HL-60/S4 treated with retinoic acid at 250 ng/mL for 4 days and 3 days (cell line): ENCODE data around the gene NFKBIE.

Experiments
- in situ Hi-C: fragments of 300-500 bp; cut with MboI; formaldehyde crosslinking; loops from 2 replicates; pipeline ENCODE4 v1.7.0; 2022; ENCODE audit warnings: low sequenced_read_pairs

NFKBIE gene

GRCh38 chr6:44275271-44275748 is 10.0 kb upstream of the NFKBIE start:
- in situ Hi-C loops = no loop called here

DNA sequence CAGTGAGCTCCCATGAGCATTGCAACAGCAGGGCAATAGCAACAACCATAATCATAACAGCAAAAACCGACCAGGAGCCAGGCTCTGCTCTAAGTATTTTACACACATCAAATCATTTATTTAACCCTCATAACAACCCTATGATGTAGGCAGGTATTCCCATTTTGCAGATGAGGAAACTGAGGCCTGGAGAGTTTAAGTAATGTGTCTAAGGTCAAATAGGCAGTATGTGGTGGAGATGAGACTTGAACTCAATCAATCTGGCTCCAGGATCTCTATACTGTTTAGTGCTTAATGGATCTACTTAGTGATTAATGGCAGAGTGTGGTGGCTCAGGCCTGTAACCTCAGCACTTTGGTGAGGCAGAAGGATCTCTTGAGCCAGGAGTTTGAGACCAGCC is 8.3 kb upstream of the NFKBIE start:
- in situ Hi-C loops = no loop called here

DNA sequence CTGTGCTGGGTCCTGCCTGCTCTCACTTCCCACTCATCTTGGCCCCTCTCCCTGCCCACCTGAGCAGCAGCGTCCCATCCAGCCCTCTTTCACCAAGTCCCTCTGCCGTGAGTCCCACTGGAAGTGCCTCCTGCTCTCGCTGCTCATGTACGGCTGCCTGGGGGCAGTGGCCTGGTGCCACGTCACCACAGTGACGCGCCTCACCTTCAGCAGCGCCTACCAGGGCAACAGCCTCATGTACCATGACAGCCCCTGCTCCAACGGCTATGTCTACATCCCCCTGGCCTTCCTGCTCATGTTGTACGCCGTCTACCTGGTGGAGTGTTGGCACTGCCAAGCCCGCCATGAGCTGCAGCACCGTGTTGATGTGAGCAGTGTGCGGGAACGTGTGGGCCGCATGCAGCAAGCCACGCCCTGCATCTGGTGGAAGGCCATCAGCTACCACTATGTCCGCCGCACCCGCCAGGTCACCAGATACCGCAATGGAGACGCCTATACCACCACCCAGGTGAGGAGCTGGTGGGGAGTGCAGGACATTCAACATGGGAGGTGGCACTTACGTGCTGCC is 7.7 kb upstream of the NFKBIE start:
- in situ Hi-C loops = no loop called here

- in situ Hi-C loops = no loop called here
These were observed 7.2 kb upstream of the NFKBIE start for GRCh38 chr6:44272529-44272928.

DNA sequence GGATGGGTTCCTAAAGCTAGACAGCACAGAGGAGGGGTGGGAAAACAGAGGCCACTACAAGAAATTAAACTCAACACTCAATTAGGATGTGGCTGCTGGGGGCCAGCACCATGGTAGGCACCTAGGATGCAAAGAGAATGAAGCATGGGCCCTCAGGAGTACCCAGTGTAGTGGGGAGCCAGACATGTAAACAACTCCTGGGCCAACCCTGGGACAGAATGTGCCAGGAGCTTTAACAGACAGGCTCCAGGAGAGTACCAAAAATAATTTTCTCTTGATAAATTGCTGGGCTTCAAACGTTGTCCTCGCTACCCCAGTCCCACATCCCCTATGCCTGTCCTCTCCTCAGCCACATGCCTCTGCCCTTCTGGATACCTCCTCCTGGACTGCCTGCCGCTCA is 6.6 kb upstream of the NFKBIE start:
- in situ Hi-C loops = no loop called here

DNA sequence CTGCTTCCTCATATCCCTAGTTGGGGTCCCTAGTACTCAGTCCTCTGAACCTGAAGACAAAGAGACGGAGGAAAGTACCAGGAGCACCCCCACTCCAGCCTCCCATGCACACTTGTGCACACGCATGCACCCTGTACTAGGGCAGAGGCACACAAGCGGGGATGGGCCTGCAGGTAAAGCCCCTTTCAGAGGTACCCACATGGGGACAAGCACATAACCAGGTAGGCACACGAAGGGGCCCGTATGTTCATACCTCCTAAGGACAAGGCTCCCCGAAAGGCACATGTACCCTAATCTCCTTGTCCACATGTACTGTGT is 6.0 kb upstream of the NFKBIE start:
- in situ Hi-C loops = no loop called here

GRCh38 chr6:44270526-44271405 is 5.4 kb upstream of the NFKBIE start:
- in situ Hi-C loops = no loop called here

DNA sequence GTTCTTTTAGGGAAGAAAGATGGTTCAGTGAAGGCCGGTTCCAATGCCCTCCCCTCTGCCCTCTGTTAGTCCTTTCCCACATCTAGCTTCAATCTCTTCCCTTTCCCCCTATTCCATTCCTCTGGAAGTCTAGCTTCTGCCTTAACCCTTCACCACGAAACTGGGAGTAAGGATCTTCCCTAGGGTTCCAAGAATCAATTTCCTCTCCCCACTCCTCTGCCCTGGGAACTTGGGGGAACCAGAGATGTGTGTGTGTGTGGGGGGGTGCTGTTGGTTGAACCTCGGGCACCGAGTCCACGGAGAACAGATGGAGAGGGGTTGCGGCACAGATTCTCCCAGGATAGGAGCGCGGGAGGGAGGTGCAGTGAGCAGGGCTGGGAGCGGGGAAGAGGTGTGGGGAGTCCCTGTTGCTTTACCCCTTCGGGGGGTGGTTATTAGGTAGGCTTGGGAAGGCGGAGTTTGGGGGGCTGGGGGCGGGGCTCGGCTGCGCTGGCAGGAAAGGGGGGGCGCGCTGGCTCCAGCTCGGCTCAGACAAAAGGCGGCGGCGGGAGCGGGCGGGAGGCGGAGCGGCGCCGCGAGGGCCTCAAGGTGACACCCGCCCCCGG is 4.7 kb upstream of the NFKBIE start, which contains the start of gene TMEM151B:
TMEM151B (plus strand) TSS at position 530 of the 605 bp plus-strand sequence. CDS start 293 bp downstream, outside the sequence.
- in situ Hi-C loops = no loop called here

DNA sequence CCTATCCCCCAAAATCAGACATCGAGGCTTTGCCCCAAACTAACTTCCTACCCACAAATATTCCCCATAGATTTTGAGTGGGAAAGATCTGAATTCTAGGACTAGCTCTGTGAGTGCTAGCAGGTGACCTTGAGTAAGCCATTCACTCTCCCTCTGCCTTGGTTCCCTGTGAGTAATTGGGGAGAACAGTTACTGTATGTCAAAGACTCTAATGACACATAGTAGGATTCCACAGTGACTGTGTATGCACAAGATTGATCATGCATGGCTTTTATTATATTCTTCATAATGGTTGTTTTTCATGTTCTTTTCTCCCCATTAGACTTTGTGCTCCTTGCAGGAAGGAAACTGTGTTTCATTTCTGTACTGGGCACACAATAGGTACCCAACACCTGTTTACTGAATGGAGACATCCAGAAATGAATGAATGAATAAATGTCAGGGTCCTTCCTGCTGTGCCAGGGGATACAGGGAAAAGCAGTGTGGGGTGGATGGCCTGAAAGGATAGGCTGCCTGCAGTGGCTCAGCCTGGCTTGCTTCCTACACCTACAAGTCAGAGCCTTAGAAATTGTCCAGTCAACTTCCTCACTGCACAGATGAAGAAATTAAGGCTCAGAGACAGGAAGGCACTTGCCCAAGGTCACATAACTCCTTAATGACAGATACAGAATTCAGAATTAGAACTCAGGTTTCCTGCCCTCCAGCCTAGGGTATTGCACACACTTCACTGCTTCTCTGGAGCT is 4.0 kb upstream of the NFKBIE start:
- in situ Hi-C loops = no loop called here

DNA sequence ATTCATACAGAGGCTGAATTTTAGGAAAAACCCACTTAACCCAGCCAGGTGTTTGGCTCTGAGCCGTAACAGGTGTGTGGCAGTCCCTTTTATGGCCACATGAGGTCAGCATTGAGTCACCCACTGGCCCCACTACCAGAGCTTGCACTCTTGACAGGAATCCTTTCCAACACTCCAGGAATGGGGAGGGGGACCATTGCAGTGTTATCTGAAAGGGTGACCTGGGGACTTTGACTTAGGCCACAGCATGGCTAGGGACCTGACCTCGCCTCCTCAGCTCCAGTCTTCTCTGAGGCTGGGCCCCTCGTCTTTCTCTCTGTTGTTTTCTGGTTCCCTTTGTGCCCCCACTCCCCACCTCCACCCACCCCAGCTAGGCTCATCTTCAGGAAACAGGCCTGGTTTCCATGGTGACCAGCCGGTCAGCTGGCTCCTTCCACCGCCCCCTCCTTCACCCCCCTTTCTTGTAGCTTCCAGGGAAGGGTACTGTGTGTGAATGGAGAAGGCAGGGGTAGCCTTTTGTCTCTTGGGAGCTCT is 2.8 kb upstream of the NFKBIE start:
- in situ Hi-C loops = no loop called here

DNA sequence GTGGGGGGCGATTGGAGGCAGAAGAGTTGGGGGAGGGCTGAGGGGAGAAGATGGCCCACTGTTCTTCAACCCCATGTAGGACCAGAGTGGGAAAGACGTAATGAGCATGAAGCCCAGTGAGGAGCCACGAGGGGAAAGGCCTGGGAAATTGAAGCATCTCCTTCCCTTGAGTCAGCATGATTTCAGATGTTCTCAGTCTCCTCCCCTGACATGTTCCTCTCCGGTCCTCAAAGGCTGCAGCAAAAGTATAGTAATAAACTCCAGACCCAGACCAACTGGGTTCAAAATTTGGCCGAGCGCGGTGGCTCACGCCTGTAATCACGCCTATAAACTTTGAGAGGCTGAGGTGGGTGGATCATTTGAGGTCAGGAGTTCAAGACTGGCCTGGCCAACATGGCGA is 1.9 kb upstream of the NFKBIE start:
- in situ Hi-C loops = no loop called here

GRCh38 chr6:44266347-44266746 is 996 bp upstream of the NFKBIE start:
- in situ Hi-C loops = no loop called here

DNA sequence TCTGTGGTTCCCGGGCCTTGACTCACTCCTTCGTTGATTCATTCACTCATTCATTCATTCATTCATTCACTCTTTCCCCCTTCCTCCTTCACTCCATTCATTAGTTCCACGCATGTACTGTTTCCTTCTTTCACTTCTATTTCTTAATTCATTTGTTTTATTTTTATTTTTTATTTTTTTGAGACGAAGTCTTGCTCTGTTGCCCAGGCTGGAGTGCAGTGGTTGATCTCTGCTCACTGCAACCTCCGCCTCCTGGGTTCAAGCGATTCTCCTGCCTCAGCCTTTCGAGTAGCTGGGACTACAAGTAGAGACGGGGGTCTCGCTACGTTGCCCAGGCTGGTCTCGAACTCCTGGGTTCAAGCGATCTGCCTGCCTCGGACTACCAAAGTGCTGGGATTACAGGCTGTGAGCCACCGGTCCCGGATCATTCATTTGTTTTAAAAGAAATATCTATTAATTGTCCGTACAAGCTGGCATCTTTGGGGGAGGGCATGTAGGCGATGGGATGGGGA is 427 bp upstream of the NFKBIE start:
- in situ Hi-C loops = no loop called here

- in situ Hi-C loops = no loop called here
These were observed 971 bp downstream of the NFKBIE start for GRCh38 chr6:44264154-44265006.

DNA sequence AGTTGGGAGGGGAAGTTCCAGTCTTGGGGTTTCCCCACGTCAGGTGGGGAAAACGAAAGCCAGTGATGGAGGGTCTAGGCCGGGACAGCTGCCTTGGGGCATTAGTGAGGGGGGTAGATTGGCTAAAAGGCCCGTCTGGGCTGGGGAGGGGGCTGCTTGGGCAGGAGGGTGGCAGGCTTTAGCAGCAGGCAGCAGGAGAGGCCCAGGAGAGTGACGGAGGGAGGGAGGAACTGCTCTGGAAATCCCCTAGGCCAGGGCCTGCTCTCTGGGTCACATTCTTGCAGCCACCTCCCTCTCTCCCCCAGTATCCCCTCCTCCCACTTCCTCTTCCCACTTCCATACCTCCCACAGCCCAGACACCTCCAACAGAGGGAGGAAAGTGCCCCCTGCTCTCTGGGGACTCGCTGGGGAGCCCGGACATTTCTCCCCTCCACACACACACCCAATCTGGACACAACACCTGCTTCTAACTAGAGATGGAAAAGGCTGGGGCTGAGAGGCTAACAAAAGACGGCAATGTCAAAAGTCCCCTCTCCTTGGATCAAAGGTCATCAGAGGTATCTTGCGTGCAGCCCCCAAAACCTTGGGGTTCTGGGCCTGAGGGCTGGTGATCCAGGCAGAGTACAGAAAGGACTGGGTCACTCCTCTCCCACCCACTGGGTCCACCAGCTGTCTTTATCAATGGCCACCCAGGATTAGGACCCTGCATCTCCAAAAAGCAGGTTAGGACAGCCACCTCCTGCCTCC is 1.8 kb downstream of the NFKBIE start:
- in situ Hi-C loops = no loop called here

- in situ Hi-C loops = no loop called here
These were observed 2.6 kb downstream of the NFKBIE start for GRCh38 chr6:44262467-44263353.

- in situ Hi-C loops = no loop called here
These were observed 3.8 kb downstream of the NFKBIE start for GRCh38 chr6:44261581-44261980.
